Stimulated activated CD4-positive, alpha-beta T cell treated with anti-CD3 and anti-CD28 coated beads, Interleukin-12 subunit alpha, Interleukin-12 subunit beta, amount 100 ng/mL, for 4 hours (primary cell): ENCODE results near the gene OTOGL.
"Not testable (repeated sequence)": the region's sequence is repeated elsewhere in the genome, so short reads cannot be mapped to it uniquely, and the experiment has no call there.

ENCODE experiments used
- DNase-seq: peaks from one replicate; pipeline ENCODE4 v3.0.0-alpha.2; 2020

OTOGL gene

DNA sequence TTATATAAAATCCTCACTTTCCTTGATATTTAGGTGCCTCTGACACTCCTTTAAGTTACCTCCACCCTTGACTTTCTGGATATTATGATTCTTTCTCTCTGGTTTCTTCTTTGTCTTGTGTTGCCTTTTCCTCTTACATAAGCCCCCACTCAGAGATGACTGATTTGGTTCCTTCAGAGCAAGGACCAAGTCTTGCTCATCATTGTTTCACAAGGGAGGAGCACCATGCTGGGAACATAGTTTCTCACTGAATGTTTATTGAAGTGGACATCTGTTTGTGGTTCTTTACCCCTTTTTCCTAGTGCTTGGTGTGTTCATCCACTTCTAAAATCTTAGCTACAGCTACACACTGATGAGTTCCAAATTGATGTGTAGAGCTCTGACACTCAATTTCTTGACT is 183.4 kb downstream of the OTOGL start:
- no peak for DNase-seq

DNA sequence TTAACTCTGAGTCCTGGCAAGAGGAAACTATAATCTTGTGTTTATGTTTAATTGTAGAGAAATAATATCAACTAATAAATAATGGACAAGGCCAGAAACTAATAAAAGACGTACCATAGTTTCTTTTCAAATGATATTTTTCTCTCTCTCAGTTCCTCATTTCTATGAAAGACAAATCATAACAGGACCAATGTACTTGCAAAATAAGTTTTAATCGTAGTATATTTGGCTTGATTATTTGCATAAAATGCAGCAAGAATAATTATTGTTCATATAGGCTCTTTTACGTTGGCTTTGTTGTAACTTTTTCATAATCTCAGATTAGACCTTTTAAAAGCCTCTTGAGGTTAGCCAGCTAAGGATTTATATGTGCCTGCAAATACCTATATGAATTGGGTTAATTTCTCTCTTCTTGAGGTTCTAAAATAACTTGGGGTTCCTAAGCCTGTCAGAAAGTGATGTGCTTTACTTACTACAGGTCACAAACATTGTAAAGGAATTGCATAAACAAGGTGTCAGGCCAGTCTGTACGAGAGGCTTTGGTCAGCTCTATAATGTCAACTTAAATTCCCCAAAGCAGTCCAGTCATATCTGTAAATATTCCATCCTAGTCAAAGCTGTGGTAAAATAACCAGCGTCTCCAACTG is 191.9 kb downstream of the OTOGL start:
- DNase-seq, result no peak

DNA sequence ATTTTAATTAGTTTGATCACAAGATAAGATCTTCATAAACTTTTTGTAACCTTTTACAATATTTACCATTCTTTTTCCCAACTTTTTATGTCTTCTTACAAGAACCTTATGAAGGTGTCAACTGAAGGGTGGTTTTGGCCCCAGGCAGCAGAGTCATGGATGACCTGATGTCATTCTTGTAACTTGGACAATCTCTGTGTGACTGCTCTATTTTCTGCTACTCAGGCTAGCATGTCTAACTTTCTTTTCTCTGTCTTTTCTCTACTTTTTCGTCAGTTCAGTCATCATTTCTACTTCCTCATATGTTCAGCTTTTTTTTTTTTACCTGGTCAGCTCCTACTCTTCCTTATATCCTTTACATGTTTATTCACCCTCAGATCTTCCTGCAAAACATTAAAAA is 194.0 kb downstream of the OTOGL start:
- no peak for DNase-seq

DNA sequence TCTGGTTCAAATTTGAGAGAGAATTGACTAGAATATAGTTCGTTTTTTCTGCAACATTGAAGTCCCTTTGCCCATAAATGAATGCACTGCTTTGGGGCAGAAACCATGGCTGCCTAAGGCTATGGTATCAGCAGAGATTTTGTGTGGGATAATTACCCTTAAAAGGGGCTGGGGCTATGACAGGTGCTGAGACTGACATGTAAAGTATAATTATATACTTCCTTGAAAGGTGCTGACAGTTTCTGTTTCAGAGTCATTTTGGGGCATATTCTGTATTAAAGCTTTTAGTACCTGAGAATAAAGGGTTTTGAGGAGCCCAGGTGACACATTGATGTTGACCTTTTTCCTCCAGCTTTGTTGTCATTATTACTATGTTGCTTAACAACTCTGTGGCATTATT is 194.4 kb downstream of the OTOGL start:
- no peak for DNase-seq

DNA sequence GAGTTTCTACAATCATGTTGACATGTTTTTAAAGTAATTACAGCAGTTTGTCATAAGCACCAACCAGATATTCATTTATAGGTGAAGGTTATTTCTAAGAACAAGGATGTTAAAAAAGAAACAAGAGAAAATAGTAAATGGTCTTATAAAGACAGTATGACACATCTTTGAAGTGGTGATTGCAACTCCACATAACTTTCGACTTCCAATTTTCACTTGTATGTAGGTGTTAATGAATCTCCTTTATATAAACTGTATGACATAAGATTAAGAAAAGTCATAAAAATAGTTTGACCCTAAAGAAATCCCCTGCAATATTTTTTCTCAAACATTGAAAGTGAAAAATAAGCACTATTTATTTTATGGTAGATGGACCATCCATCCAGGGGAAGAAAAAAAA is 199.9 kb downstream of the OTOGL start:
- DNase-seq, result no peak

DNA sequence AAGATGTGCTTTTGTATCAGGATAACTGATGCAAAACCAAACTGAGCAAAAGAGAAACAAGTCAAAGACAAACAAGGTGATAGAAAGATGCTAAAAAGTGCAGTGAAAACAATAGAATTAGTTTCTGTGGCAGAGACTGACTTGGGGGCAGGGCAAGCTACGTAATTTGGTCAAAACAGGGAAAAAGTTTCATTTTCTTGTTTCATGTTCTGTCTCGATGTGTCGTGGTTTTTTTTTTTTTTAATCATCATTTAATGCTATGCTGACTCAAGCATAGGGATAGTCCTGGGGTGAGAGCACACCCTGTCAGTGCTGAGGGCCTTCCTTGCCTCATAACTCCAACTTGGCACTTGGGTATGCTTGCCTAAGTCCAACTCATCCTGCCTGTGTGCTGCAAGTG is 200.6 kb downstream of the OTOGL start:
- DNase-seq, result no peak

DNA sequence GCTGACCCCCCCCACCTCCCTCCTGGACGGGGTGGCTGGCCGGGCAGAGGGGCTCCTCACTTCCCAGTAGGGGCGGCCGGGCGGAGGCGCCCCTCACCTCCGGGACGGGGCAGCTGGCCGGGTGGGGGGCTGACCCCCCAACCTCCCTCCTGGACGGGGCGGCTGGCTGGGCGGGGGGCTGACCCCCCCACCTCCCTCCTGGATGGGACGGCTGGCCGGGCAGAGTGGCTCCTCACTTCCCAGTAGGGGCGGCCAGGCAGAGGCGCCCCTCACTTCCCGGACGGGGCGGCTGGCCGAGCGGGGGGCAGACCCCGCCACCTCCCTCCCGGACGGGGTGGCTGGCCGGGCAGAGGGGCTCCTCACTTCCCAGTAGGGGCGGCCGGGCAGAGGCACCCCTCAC is 208.1 kb downstream of the OTOGL start:
- DNase-seq, result not testable (repeated sequence)

DNA sequence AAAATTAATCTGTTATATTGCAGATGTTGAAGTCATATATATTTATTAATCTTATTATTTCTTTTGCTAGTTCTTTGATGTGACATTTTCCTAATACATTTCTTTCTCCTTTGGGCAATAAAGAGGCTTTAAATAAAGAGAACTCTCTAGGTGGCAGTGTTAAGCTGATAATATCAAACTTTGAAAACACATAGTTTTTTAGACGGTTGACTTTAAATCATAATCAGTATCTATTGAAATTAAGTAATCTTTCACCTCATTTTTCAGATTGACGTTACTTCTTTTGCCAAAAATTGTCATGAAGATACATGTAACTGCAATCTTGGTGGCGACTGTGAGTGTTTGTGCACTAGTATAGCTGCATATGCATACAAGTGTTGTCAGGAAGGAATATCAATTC is 213.9 kb downstream of the OTOGL start:
- DNase-seq, result no peak

DNA sequence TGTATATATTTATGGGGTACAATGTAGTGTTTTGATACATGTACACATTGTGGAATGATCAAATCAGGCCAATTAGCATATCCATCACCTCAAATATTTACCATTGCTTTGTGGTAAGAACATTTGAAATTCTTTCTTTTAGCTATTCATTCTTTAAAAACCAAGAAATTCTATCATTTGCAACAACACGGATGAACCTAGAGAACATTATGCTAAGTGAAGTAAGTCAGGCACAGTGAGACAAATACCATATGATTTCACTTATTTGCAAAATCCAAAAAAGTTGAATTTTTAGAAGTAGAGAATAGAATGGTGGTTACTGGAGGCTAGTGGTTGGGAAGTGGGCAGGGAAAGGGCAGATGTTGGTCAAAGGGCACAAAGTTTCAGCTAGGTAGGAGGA is 215.4 kb downstream of the OTOGL start:
- DNase-seq, result no peak

DNA sequence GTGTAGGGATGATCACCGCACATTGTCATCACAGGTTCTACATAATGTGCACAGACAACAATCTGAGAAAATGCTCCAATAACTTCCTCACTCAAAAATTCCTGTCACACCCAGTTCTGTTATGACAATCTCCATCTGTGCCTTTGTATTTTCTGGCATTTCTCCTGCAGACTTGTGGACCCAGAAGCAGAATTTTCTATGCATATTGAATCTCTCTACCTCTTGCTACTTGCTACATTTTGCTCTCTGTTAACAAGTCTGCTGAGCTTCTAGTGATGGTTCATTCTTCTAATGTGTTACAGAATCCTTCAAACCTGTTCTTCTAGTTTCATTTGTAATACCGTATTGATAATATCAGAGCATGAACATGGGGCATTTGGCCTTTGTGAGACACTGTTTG is 216.9 kb downstream of the OTOGL start:
- DNase-seq, result no peak

DNA sequence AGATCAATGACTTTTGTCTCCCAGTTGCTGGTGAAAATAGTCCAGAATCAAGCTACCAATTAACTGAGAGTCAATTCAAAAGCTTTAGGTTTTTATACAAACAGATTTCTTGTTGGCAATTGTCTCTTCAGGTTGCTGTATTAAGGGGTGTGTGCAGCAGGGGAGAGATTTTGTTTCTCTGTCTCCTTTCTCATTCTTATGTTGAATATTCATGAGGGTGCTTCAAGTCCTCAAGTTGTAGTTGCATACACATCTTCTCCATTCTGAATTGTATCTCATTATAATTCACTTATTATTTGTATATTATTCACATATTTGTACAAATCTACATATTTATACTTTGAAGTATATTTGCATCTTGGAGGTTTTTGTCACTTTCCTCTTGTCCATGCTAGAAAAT is 218.0 kb downstream of the OTOGL start:
- no peak for DNase-seq

DNA sequence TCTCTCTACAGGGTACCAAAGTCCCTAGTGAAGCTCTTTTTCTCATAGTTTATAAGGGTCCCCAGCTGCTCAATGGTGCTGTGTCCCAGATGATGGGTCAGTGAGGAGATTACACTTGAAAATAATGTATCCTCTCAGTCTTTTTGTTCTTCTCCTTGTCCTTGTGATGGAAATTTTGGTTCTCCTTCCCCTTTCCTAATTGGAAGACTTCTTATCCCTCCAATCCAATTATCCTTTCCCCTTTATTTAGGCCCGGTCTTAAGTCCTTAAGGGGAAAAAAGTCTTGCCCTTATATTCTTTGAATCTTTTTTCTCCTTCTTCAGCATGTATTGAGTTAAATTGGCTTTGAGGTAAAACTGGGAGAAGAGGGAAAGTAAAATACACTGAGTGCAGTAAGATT is 218.6 kb downstream of the OTOGL start:
- no peak for DNase-seq

DNA sequence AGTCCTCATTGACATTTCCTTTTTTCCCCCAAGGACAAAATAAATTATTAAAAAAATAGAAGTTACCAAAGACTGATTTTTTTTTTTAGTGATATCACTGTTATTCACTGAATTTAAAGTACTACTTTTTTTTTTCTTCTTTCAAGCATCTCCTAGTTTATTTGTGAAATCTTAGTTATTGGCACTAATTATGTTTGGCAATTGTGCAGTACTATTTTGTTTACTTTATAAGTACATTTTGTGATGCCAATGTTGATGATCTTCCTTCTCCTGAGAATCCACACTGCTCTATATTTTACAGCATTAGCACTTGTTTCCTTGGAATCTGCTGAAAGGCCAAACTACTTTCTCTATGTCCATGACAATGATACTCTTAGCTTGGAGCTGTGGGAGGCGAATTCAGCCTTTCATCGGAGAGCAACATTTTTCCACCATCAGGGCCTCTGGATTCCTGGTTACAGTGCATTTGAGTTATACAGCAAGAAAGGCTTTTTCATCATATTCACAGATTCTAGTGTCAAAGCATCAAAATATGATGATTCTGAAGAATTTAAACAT is 220.9 kb downstream of the OTOGL start:
- no peak for DNase-seq

DNA sequence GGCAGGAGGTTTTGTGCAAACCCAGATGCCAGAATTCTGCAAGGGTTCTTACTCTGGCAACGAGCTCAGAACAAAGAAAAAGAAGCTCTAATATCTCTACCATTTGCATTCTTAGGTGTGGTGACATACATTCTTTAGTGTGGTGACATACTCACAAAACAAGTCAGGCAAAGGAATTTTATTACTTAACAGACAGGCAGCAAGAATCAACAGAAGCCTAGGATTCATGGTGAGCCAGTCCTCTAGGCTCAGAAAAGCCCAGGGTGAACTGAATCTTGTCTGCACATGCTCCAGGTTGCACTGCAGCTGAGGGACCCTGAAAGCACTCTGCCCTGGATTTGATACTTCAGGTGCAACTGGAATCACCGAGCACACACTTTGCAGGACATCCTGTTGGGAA is 222.3 kb downstream of the OTOGL start:
- DNase-seq, result no peak

DNA sequence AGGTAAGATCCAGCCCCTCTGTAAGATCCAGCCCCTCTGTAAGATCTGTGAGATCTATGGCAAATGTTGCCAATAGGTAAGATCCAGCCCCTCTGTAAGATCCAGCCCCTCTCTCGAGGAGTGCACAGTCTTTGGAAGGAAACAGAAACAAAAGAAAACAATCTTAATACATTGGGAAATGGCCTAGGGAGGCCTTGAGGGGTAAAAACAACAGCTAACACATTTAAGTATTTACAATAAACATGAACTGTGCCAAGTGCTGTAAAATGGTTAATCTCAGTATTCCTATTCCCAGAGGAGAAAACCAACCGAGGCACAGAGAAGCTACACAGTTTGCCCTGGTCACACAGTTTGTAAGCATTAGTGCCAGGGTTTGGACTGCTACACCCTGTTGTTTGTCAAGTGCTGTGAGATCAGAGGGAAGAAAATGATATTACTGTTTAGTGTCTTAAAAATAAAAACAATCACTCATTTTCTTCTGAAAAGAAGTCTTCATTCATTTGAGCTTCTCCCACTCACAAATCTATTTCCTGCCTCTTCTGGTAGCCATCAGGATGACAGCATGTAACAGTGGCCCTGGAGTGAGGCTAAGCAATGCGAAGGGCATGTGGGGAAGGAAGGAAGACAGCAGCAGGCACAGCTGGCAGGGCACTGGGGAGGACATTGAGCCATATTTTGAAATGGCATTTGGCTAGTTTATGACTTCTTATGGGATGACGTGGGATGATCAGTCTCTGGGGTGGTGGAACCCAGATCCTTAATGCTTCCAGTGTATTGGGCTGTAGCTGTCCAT is 226.0 kb downstream of the OTOGL start:
- DNase-seq, result no peak

DNA sequence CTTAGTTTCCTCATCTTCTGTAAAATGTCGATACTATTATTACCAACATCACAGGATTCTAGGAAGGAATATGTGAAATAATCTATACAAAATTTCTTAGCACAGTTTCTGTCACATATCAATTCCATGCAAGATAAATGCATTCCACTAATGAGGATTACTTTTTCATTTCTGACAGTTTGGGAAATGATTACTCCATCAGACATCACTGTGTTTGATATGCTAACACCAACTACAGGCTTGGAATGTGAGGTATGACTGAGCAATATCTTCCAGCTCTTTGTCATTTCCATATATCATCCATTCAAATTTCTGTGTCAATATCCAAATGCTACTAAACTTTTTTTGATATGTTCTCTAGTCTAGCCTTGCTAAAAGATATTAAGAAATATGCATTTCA is 233.5 kb downstream of the OTOGL start:
- DNase-seq, result no peak

DNA sequence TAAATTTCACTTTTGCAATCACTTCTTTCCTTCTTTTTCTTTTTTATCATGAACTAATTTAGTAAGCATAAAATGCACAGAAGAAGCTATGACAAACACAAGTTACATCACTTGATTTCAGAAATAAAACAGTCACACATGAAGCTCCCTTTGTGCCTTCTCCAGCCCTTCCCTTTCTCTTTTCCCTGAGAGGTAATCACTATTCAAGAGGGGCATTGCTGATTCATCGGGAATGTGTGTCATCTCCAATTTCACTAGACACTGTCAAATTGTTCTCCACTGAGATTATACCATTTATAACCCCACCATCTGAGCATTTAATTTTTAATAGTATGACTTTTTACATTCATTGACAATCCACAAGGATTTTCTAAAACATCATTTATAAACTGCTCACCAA is 253.1 kb downstream of the OTOGL start:
- no peak for DNase-seq

DNA sequence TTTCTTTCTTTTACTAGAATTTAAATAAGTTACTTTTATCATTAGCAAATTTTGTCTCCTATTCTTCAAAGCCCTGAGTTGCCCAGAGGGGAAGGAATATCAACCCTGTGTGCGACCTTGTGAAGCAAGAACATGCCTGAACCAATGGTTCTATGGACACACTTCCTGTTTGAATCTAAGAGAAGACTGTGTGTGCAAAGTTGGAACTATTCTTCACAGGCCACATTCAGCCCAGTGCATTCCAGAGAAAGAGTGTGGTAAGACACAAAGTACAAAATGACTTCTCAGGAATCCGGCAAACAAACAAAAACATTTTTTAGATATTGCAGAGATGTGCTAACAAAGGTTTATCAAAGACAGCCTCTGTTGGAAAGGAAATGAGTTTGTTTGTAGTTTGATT is 253.9 kb downstream of the OTOGL start:
- DNase-seq, result no peak

DNA sequence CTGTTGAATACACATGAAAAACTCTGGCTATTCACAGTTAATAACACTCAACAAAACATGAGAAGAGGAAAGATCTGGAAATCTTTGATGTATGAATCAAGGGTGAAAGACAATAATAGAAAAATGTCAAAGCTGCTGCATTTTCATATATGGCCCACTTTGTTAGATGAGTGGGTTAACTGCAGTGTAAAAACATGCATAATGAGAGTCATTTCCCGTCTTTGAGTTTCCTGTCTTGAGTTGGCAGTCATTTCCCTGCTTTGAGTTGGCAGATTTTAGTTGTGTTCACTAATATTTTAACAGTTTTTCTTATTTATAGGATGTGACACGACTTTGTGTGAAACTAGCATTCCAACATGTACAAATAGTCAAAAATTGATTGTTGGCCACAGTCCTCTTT is 256.8 kb downstream of the OTOGL start:
- DNase-seq, result no peak

DNA sequence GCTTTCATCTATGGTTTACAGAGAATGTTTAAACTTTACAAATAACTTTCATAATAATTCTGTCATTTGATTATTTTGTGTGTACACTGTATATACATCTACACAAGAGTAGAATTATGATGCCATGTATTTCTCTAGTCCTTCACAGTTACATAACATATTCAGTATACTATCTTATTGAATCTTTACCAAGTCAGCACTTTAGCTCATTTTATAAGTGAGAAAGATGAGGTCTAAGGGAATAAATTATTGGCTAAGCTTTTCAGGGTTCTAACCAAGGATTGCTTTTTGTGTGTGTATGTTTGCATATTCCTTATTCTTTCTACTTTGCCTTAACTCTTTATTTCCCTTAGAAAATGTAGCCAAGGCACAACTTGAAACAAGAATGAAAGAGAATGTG is 260.4 kb downstream of the OTOGL start:
- no peak for DNase-seq

DNA sequence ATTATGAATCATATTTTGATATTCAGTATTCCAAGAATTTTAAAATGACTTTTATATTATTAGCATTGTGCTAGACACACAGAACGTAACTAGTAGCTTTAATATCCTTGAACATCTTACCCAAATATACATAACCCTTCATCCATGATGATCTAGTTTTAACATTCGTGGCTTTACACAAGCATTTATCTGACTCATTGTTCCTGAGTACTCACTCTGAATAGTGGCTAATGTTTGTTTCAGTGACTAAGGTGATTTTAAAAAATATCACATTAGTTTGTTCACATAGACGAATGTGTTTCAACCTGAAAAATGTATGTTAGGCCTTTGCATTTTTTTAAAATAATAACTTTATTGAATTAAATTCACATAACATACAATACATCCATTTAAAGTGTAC is 264.7 kb downstream of the OTOGL start:
- DNase-seq, result no peak

DNA sequence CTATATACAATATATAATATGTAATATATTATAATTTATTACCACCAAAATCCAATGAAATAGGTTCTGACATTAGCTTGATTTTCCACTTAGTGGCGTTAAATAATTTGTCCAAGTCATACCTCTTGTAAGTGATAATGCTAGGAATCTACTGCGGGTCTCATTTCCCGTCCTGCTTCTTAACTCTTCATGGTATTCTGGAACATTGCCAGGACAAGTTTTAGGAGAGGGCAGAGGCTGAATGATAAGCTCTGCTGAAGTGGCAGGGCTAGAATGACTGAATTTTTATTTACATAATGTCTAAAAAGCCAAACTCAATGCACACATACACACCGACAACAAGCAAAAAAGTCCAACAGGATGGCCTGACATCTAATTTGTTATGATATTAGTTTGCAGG is 274.3 kb downstream of the OTOGL start:
- DNase-seq, result no peak

DNA sequence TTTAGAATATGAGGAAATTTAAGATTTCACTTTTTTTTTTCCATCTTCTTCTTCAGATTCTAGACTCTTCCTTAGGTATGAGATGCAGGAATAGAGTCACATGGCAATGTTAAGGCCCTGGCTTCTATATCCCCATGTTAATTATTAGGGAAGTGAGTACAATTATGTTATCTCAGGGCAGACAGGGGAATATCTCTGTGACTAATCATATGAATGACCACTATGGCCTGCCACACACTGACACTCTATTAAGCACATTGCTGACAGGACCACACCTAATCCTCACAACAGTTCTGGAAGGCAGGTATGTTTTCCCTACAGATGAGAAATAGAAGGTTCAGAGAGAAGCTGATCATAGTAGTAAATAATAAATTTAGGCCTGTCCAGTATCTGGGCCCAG is 275.3 kb downstream of the OTOGL start:
- no peak for DNase-seq

DNA sequence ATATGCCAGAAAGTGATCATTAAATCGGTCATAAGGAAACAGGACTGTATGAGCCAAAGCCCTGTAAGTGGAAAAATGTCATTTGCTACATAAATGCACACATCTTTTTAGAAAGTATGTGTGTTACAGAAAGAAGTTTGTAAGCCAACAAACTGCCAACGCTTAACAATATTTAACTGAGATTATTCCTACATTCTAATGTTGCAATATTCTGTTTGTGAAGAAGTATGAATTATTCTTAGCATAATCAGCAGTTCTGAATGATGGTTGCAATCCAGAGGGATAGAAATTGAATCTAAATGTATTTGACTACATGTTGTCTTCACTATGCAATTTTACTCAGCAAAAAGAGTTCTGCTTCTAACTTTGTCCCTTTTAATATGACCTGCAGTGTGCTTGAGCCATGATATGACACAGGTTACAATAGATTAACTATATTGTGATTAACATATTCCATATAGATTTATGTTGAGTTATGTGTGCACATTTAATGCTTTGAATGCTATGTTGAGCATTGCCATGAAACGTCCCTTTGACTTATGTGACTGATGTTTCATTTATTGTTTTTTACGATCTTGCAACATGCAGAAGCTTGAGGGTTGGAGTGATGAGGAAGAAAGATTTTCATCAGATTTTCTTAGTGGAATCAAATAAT is 277.9 kb downstream of the OTOGL start:
- no peak for DNase-seq
